ENCODE measurements around the gene FKBP2. TPM values are rescaled to one million over a fixed set of nuclear protein-coding genes. Genes with fewer than 3 reads are reported as not detected.

The FKBP2 gene
- total and polyA plus RNA-seq, 4 donors: 60.8 to 241 (median 124) TPM

DNA sequence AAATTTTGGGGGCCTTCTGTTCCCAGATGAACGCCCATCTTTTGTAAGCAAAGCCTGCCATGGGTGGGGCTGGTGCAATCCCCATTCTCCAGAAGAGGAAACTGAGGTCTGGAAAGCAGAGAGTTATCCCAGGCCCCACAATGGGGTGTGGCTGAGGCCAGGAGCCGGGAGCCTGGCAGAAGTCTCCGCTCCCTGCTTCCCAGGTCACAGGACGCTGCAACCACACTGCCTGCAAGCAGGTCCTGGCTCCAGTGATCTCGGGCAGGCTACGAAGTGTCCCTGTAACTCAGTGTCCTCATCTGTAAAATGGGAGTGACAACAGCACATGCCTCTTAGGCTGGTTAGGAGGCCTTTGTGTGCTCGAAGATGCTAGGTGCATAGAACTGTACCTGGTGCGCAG lies 12.1 kb downstream of the FKBP2 start (continued):
- TF ChIP-seq, protein P1, sequence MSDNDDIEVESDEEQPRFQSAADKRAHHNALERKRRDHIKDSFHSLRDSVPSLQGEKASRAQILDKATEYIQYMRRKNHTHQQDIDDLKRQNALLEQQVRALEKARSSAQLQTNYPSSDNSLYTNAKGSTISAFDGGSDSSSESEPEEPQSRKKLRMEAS (IDR thresholded peaks at IDR 0.05): no peak
- TF ChIP-seq FOXA2 (IDR thresholded peaks at IDR 0.05) (no peak), YY1 (IDR thresholded peaks at IDR 0.05) (no peak), NR2F2 (IDR thresholded peaks at IDR 0.05) (no peak), HNF4G (IDR thresholded peaks at IDR 0.05) (no peak)

DNA sequence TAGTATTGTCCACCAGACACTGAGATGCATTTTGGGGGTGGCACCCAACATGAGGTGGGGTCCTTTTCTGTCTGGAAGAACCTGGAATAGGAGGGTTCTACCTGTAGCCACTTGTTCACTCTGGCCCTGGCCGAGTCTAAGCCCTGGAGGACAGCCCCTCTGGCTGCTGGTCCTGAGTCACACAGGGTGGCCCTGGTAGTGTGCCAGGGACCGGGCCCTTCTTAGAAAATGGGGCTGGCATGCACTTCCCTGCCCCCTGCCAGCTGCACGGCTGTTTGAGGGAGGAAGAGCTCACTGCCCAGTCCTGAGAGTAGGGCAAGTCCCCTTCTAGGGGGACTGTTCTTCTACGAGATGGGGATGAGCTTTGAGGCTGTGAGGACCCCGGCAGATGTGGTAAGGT lies 12.6 kb downstream of the FKBP2 start:
- no peak for TF ChIP-seq HNF4G (IDR thresholded peaks at IDR 0.05)
- TF ChIP-seq JUND (IDR thresholded peaks at IDR 0.05): no peak
- no peak for TF ChIP-seq SP1 (IDR thresholded peaks at IDR 0.05)
- TF ChIP-seq RXRA (IDR thresholded peaks at IDR 0.05): no peak
- no peak for TF ChIP-seq TAF1 (conservative IDR thresholded peaks at IDR 0.05)
- TF ChIP-seq, protein P2, sequence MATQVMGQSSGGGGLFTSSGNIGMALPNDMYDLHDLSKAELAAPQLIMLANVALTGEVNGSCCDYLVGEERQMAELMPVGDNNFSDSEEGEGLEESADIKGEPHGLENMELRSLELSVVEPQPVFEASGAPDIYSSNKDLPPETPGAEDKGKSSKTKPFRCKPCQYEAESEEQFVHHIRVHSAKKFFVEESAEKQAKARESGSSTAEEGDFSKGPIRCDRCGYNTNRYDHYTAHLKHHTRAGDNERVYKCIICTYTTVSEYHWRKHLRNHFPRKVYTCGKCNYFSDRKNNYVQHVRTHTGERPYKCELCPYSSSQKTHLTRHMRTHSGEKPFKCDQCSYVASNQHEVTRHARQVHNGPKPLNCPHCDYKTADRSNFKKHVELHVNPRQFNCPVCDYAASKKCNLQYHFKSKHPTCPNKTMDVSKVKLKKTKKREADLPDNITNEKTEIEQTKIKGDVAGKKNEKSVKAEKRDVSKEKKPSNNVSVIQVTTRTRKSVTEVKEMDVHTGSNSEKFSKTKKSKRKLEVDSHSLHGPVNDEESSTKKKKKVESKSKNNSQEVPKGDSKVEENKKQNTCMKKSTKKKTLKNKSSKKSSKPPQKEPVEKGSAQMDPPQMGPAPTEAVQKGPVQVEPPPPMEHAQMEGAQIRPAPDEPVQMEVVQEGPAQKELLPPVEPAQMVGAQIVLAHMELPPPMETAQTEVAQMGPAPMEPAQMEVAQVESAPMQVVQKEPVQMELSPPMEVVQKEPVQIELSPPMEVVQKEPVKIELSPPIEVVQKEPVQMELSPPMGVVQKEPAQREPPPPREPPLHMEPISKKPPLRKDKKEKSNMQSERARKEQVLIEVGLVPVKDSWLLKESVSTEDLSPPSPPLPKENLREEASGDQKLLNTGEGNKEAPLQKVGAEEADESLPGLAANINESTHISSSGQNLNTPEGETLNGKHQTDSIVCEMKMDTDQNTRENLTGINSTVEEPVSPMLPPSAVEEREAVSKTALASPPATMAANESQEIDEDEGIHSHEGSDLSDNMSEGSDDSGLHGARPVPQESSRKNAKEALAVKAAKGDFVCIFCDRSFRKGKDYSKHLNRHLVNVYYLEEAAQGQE (IDR thresholded peaks at IDR 0.05): no peak
- TF ChIP-seq, protein P3, sequence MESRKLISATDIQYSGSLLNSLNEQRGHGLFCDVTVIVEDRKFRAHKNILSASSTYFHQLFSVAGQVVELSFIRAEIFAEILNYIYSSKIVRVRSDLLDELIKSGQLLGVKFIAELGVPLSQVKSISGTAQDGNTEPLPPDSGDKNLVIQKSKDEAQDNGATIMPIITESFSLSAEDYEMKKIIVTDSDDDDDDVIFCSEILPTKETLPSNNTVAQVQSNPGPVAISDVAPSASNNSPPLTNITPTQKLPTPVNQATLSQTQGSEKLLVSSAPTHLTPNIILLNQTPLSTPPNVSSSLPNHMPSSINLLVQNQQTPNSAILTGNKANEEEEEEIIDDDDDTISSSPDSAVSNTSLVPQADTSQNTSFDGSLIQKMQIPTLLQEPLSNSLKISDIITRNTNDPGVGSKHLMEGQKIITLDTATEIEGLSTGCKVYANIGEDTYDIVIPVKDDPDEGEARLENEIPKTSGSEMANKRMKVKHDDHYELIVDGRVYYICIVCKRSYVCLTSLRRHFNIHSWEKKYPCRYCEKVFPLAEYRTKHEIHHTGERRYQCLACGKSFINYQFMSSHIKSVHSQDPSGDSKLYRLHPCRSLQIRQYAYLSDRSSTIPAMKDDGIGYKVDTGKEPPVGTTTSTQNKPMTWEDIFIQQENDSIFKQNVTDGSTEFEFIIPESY (IDR thresholded peaks at IDR 0.05): no peak
- TF ChIP-seq NR2F2 (IDR thresholded peaks at IDR 0.05): no peak
- no peak for TF ChIP-seq GABPA (IDR thresholded peaks at IDR 0.05 in 1 of 2, conservative IDR thresholded peaks at IDR 0.05 in 1 of 2)
- no peak for TF ChIP-seq HNF4A (conservative IDR thresholded peaks at IDR 0.05)
- no peak overlapping the region for H3K27ac ChIP-seq (ENCODE audit: low read depth in 1 of 2, low read length in 2 of 2)
- no peaks in the 10 kb centered on the region for H3K27me3 ChIP-seq (ENCODE audit: control insufficient read depth in 4 of 4, insufficient read depth in 4 of 4, low read length in 3 of 4)
- peaks cover 5 to 34% (median 27%) of the 10 kb centered on the region in 4 donors for H3K4me1 ChIP-seq (ENCODE audit: control insufficient read depth in 4 of 4, insufficient read depth in 4 of 4, low read length in 3 of 4)
- no peak for DNase-seq (ENCODE audit: low spot score)
- WGBS: 71% methylated on average over 5 of the region's 5 CpGs
- H3K9ac ChIP-seq (ENCODE audit: low read depth in 1 of 2, low read length in 2 of 2): no peak overlapping the region
- H3K9me3 ChIP-seq (ENCODE audit: control insufficient read depth in 4 of 4, low read length in 3 of 4): no peaks in the 10 kb centered on the region
- peaks cover 0 to 11% (median 3%) of the 10 kb centered on the region in 4 donors for H3K36me3 ChIP-seq (ENCODE audit: control insufficient read depth in 4 of 4, insufficient read depth in 3 of 4, low read depth in 1 of 4, low read length in 3 of 4)
- H3K4me3 ChIP-seq (ENCODE audit: low read depth in 1 of 3, low read length in 3 of 3): no peak overlapping the region

DNA sequence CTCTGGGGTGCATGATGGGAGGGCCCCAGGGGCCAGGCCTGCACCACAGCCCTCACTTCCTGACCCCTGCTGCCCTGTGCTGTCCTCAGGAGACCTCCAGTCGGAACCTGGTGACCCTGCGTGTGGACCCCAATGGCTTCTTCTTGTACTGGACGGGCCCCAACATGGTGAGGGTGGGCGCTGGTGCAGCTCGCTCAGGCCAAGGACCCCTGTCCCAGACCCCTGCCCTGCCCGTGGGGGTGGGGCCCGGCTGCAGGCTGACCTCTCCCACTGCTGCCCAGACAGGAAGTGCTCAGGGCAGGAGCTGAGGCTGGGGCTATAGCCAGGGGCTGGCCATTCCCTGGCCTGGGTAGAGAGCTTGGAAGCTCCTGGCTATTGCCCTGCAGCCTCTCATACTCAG lies 13.4 kb downstream of the FKBP2 start:
- Histone ChIP-seq H3K4me3 (ENCODE audit: low read depth in 1 of 3, low read length in 3 of 3) (no peak overlapping the region), H3K9me3 (ENCODE audit: control insufficient read depth in 4 of 4, low read length in 3 of 4) (no peaks in the 10 kb centered on the region), H3K27ac (ENCODE audit: low read depth in 1 of 2, low read length in 2 of 2) (no peak overlapping the region), H3K4me1 (ENCODE audit: control insufficient read depth in 4 of 4, insufficient read depth in 4 of 4, low read length in 3 of 4) (peaks cover 2 to 28% (median 23%) of the 10 kb centered on the region in 4 donors), H3K9ac (ENCODE audit: low read depth in 1 of 2, low read length in 2 of 2) (no peak overlapping the region), H3K36me3 (ENCODE audit: control insufficient read depth in 4 of 4, insufficient read depth in 3 of 4, low read depth in 1 of 4, low read length in 3 of 4) (peaks cover 0 to 12% (median 3%) of the 10 kb centered on the region in 4 donors), H3K27me3 (ENCODE audit: control insufficient read depth in 4 of 4, insufficient read depth in 4 of 4, low read length in 3 of 4) (no peaks in the 10 kb centered on the region)
- TF ChIP-seq GABPA (IDR thresholded peaks at IDR 0.05 in 1 of 2, conservative IDR thresholded peaks at IDR 0.05 in 1 of 2) (no peak), NR2F2 (IDR thresholded peaks at IDR 0.05) (no peak), FOXA1 (IDR thresholded peaks at IDR 0.05) (no peak), SP1 (IDR thresholded peaks at IDR 0.05) (no peak), FOXA2 (IDR thresholded peaks at IDR 0.05) (no peak)
- TF ChIP-seq, protein P1 (IDR thresholded peaks at IDR 0.05): no peak
- TF ChIP-seq, protein P3 (IDR thresholded peaks at IDR 0.05): no peak
- DNase-seq (ENCODE audit: low spot score): no peak
- whole genome bisulfite sequencing: 87% methylated on average over 7 of the region's 7 CpGs

Measured in liver (tissue), 9 donors.